Caco-2 (cell line): ENCODE measurements around the gene LSM4. TPM values are rescaled to one million over a fixed set of nuclear protein-coding genes. Genes with fewer than 3 reads are reported as not detected.

ENCODE experiments used
- BruUV-seq: library from RNA; stranded (reverse); fragments of 400-500 nt; replicated peaks from 2 replicates; lab custom pipeline; 2021; lab: Mats Ljungman, UMichigan
- CTCF ChIA-PET: fragments of 300-600 bp; sonication (Branson Sonifier 250); formaldehyde crosslinking; loops from one replicate; lab custom pipeline; 2022; ENCODE audit warnings: antibody characterized with exemption; lab: Charles Lee
- POLR2A ChIA-PET: fragments of 300-600 bp; sonication (Branson Sonifier 250); formaldehyde crosslinking; loops from one replicate; lab custom pipeline; 2022; ENCODE audit warnings: antibody characterized with exemption; lab: Charles Lee
- DNase-seq, 2 experiments: peaks; one replicate each; pipeline versions ENCODE4 v3.0.0 to v3.0.0-alpha.2; 2020 to 2022
- H3K27me3 ChIP-seq: replicated peaks from 2 replicates; pipeline ENCODE4 v1.6.0; 2011; ENCODE audit warnings: low read length; ENCODE audit not compliant: control insufficient read depth, insufficient read depth
- H3K36me3 ChIP-seq: 2 replicates; pipeline ENCODE4 v1.5.1; 2011; ENCODE audit warnings: low read length; ENCODE audit not compliant: control insufficient read depth, insufficient read depth
- H3K4me1 ChIP-seq: fragments of 250-450 bp; sonication (Bioruptor Pico); 2 replicates; pipeline ENCODE4 v1.5.1; 2020; ENCODE audit warnings: mild to moderate bottlenecking
- H3K4me3 ChIP-seq: 2 replicates; pipeline ENCODE4 v1.5.1; 2011; ENCODE audit warnings: low read depth, mild to moderate bottlenecking, control low read depth, low read length
- H3K9me3 ChIP-seq: fragments of 250-450 bp; sonication (Bioruptor Pico); 2 replicates; pipeline ENCODE4 v1.5.1; 2020; ENCODE audit warnings: mild to moderate bottlenecking, moderate library complexity
- H3K27ac Mint-ChIP-seq: one replicate; pipeline ENCODE4 v1.8.0; 2022; ENCODE audit warnings: mixed read lengths; ENCODE audit not compliant: unreplicated experiment
- H3K27me3 Mint-ChIP-seq: one replicate; pipeline ENCODE4 v1.8.0; 2022; ENCODE audit warnings: mixed read lengths; ENCODE audit not compliant: insufficient read depth, unreplicated experiment
- H3K36me3 Mint-ChIP-seq: one replicate; pipeline ENCODE4 v1.8.0; 2022; ENCODE audit warnings: mild to moderate bottlenecking, mixed read lengths; ENCODE audit not compliant: insufficient read depth, unreplicated experiment
- H3K4me1 Mint-ChIP-seq: one replicate; pipeline ENCODE4 v1.8.0; 2022; ENCODE audit warnings: low read depth, mixed read lengths; ENCODE audit not compliant: unreplicated experiment
- H3K4me3 Mint-ChIP-seq: one replicate; pipeline ENCODE4 v1.8.0; 2022; ENCODE audit warnings: mild to moderate bottlenecking, moderate library complexity, mixed read lengths; ENCODE audit not compliant: unreplicated experiment
- H3K9me3 Mint-ChIP-seq: one replicate; pipeline ENCODE4 v1.8.0; 2022; ENCODE audit warnings: mixed read lengths; ENCODE audit not compliant: unreplicated experiment
- CTCF ChIP-seq, 2 experiments: fragments of 200-600 bp in 1 of 2; IDR thresholded peaks; 1 replicate in 1 of 2; 2 replicates in 1 of 2; pipeline versions ENCODE4 v1.5.1 to v1.8.0; 2011 to 2022; ENCODE audit warnings: antibody characterized with exemption in 1 of 2, control low read depth in 1 of 2, inconsistent platforms in 1 of 2, low read depth in 1 of 2, low read length in 1 of 2, mild to moderate bottlenecking in 1 of 2, moderate library complexity in 1 of 2; ENCODE audit not compliant: insufficient read depth in 1 of 2, severe bottlenecking in 1 of 2, unreplicated experiment in 1 of 2
- intact Hi-C: fragments of 100-400 bp; cut with micrococcal nuclease; formaldehyde crosslinking; loops from one replicate; pipeline ENCODE4 v1.10.0; 2022; ENCODE audit not compliant: unreplicated experiment
- total RNA-seq: library from RNA; stranded (reverse); gene quantifications from 2 replicates; pipeline ENCODE4 v1.2.3, GENCODE V29; 2022

Gene LSM4
- total RNA-seq, 1 experiment from 2014 or later: 184 TPM

GRCh38 chr19:18292462-18292809, 30.4 kb downstream of the LSM4 start:
- H3K36me3 Mint-ChIP-seq: peaks cover 7% of the 10 kb centered on the region
- Histone ChIP-seq H3K27me3 (no peaks in the 10 kb centered on the region), H3K4me3 (peak overlapping the region; percentile 63), H3K4me1 (peaks cover 18% of the 10 kb centered on the region), H3K9me3 (no peaks in the 10 kb centered on the region), H3K36me3 (no peaks in the 10 kb centered on the region)
- H3K4me3 Mint-ChIP-seq: peak overlapping the region; percentile 71
- ChIA-PET POLR2A (interaction anchor here (0.6 to 2.7 kb wide), 10 partner anchors 12 to 126 kb away, joined by 3 to 225 read pairs (median 4); partner anchors contain the start of genes GDF15, JUND and LSM4), CTCF (interaction anchor here (0.6 to 3.0 kb wide), 6 partner anchors 13 to 1209 kb away, joined by 3 to 82 read pairs (median 8); partner anchors contain the start of genes JUND, LSM4 and MPV17L2)
- H3K4me1 Mint-ChIP-seq: peaks cover 7% of the 10 kb centered on the region
- H3K27me3 Mint-ChIP-seq: no peaks in the 10 kb centered on the region
- no TSS peak for BruUV-seq
- no peaks in the 10 kb centered on the region for H3K9me3 Mint-ChIP-seq
- intact Hi-C loops: loop anchor here (1.0 to 2.0 kb wide), 2 partner anchors 10 to 30 kb away; partner anchors contain the start of gene LSM4
- H3K27ac Mint-ChIP-seq: peak overlapping the region; percentile 92
- TF ChIP-seq CTCF (IDR thresholded peaks at IDR 0.05; ENCODE audit: insufficient read depth in 1 of 2, low read depth in 1 of 2, low read length in 1 of 2, severe bottlenecking in 1 of 2, unreplicated experiment in 1 of 2): no peak
- no peak for DNase-seq

- no peak for TF ChIP-seq CTCF (IDR thresholded peaks at IDR 0.05; ENCODE audit: insufficient read depth in 1 of 2, low read depth in 1 of 2, low read length in 1 of 2, severe bottlenecking in 1 of 2, unreplicated experiment in 1 of 2)
- Mint-ChIP-seq H3K36me3 (peaks cover 7% of the 10 kb centered on the region), H3K4me1 (peaks cover 7% of the 10 kb centered on the region), H3K27ac (peak overlapping the region; percentile 92), H3K27me3 (no peaks in the 10 kb centered on the region), H3K9me3 (no peaks in the 10 kb centered on the region), H3K4me3 (peak overlapping the region; percentile 71)
- H3K27me3 ChIP-seq: no peaks in the 10 kb centered on the region
- H3K4me1 ChIP-seq: peaks cover 18% of the 10 kb centered on the region
- ChIA-PET POLR2A (interaction anchor here (0.7 to 2.7 kb wide), 6 partner anchors 11 to 125 kb away, joined by 3 to 225 read pairs (median 13); partner anchors contain the start of genes GDF15, JUND and LSM4), CTCF (interaction anchor here (0.6 to 3.0 kb wide), 5 partner anchors 12 to 1208 kb away, joined by 4 to 82 read pairs (median 13); partner anchors contain the start of genes JUND, LSM4 and MPV17L2)
- no peaks in the 10 kb centered on the region for H3K36me3 ChIP-seq
- no peaks in the 10 kb centered on the region for H3K9me3 ChIP-seq
- intact Hi-C loops: loop anchor here (1.0 to 2.0 kb wide), 2 partner anchors 10 to 31 kb away; partner anchors contain the start of gene LSM4
- DNase-seq: peak; percentile 82 to 90
- BruUV-seq: TSS peak; percentile 74
- H3K4me3 ChIP-seq: peak overlapping the region; percentile 63
Observed at GRCh38 chr19:18291590-18292461, 31.1 kb downstream of the LSM4 start.

GRCh38 chr19:18291019-18291524, 31.8 kb downstream of the LSM4 start:
- no peaks in the 10 kb centered on the region for H3K27me3 Mint-ChIP-seq

More at GRCh38 chr19:18291019-18291524, 31.8 kb downstream of the LSM4 start:
- no peaks in the 10 kb centered on the region for H3K9me3 Mint-ChIP-seq
- DNase-seq: no peak
- POLR2A ChIA-PET: interaction anchor here (2.7 kb wide), 1 partner anchor 11 kb away, joined by 225 read pairs; the partner anchor contains the start of gene JUND
- BruUV-seq: TSS peak; percentile 58
- no peak for TF ChIP-seq CTCF (IDR thresholded peaks at IDR 0.05; ENCODE audit: insufficient read depth in 1 of 2, low read depth in 1 of 2, low read length in 1 of 2, severe bottlenecking in 1 of 2, unreplicated experiment in 1 of 2)
- peak overlapping the region; percentile 92 for H3K27ac Mint-ChIP-seq
- CTCF ChIA-PET: interaction anchor here (2.4 to 3.0 kb wide), 2 partner anchors 11 to 32 kb away, joined by 13 to 82 read pairs; partner anchors contain the start of genes JUND and LSM4
- Histone ChIP-seq H3K9me3 (no peaks in the 10 kb centered on the region), H3K27me3 (no peaks in the 10 kb centered on the region), H3K4me3 (peak overlapping the region; percentile 63), H3K36me3 (no peaks in the 10 kb centered on the region), H3K4me1 (peaks cover 18% of the 10 kb centered on the region)
- intact Hi-C loops: no loop called here
- peak overlapping the region; percentile 71 for H3K4me3 Mint-ChIP-seq
- peaks cover 7% of the 10 kb centered on the region for H3K36me3 Mint-ChIP-seq
- peaks cover 13% of the 10 kb centered on the region for H3K4me1 Mint-ChIP-seq
